HepG2 (cell line): ENCODE results near the gene DAD1. TPM values are rescaled to one million over a fixed set of nuclear protein-coding genes. Genes with fewer than 3 reads are reported as not detected.
A peak's percentile ranks its signal among the peaks of the same experiment; 100 is the strongest.

ENCODE experiments used
- ATAC-seq: fragments of 200-7000 bp; cut with Tn5 transposase; 3 replicates; pipeline ENCODE4 v1.9.1; 2020; ENCODE audit warnings: mild to moderate bottlenecking, moderate library complexity
- BruUV-seq: library from RNA; stranded (reverse); fragments of 400-500 nt; replicated peaks from 2 replicates; lab custom pipeline; 2021; lab: Mats Ljungman, UMichigan
- CTCF ChIA-PET: fragments of 300-600 bp; formaldehyde crosslinking; extraction: SDS; loops from one replicate; lab custom pipeline; 2021; ENCODE audit warnings: low total read pairs, inconsistent platforms, low intra/inter-chr PET ratio; lab: Yijun Ruan, JAX
- POLR2A ChIA-PET: fragments of 350-600 bp; sonication (Branson Sonifier 250); formaldehyde crosslinking; loops from one replicate; lab custom pipeline; 2020; ENCODE audit warnings: antibody characterized with exemption, inconsistent platforms; lab: Yijun Ruan, JAX
- DNase-seq: peaks from one replicate; pipeline ENCODE4 v3.0.0-alpha.2; 2015; ENCODE audit warnings: low spot score
- FAIRE-seq: peaks from 3 replicates; lab custom pipeline; 2011; peaks lifted over from hg19 to GRCh38; lab: Jason Lieb, UNC
- H2AFZ ChIP-seq: one replicate; pipeline ENCODE4 v1.6.1; 2011; ENCODE audit warnings: low read length, inconsistent platforms
- H3K27ac ChIP-seq: fragments of 300-600 bp; 3 replicates; pipeline ENCODE4 v1.8.0; 2011; ENCODE audit warnings: mixed run types, mild to moderate bottlenecking, mixed read lengths, low read length, inconsistent platforms; ENCODE audit not compliant: insufficient read depth; ENCODE audit errors: extremely low read length
- H3K27me3 ChIP-seq, 2 experiments: fragments of 200-600 bp in 1 of 2; 2 replicates in 1 of 2; 3 replicates in 1 of 2; pipeline versions ENCODE4 v1.6.0 to v1.8.0; 2011; ENCODE audit warnings: low read length in 2 of 2, mild to moderate bottlenecking in 2 of 2, moderate library complexity in 2 of 2, inconsistent platforms in 1 of 2; ENCODE audit not compliant: insufficient read depth in 2 of 2, control insufficient read depth in 1 of 2
- H3K36me3 ChIP-seq, 2 experiments: fragments of 200-600 bp in 1 of 2; replicated peaks in 1 of 2; 2 replicates in 1 of 2; 3 replicates in 1 of 2; pipeline versions ENCODE4 v1.5.1 to v1.8.0; 2011; ENCODE audit warnings: low read length in 2 of 2, inconsistent platforms in 1 of 2; ENCODE audit not compliant: insufficient read depth in 2 of 2, control insufficient read depth in 1 of 2
- H3K4me1 ChIP-seq: 2 replicates; pipeline ENCODE4 v1.5.1; 2012; ENCODE audit warnings: low read length, inconsistent platforms; ENCODE audit not compliant: insufficient read depth
- H3K4me2 ChIP-seq: 2 replicates; pipeline ENCODE4 v1.6.0; 2011; ENCODE audit warnings: low read depth, low read length, inconsistent platforms
- H3K4me3 ChIP-seq, 3 experiments: fragments of 200-600 bp in 1 of 3; sonication (generic), shearing (Covaris generic) in 1 of 3; replicated peaks in 1 of 3; 2 replicates each; pipeline ENCODE4 v1.5.1; 2011 to 2016; ENCODE audit warnings: low read length in 3 of 3, inconsistent platforms in 2 of 3, low read depth in 2 of 3, mild to moderate bottlenecking in 2 of 3, control low read depth in 1 of 3, mixed read lengths in 1 of 3; ENCODE audit not compliant: insufficient read depth in 1 of 3
- H3K79me2 ChIP-seq: one replicate; pipeline ENCODE4 v1.6.1; 2011; ENCODE audit warnings: low read length, inconsistent platforms; ENCODE audit not compliant: insufficient read depth
- H3K9ac ChIP-seq: 2 replicates; pipeline ENCODE4 v1.6.0; 2011; ENCODE audit warnings: mild to moderate bottlenecking, low read depth, low read length, inconsistent platforms; ENCODE audit not compliant: insufficient read depth
- H3K9me3 ChIP-seq: 2 replicates; pipeline ENCODE4 v1.5.1; 2012; ENCODE audit warnings: mild to moderate bottlenecking, low read length
- H4K20me1 ChIP-seq: 2 replicates; pipeline ENCODE4 v1.6.0; 2011; ENCODE audit warnings: inconsistent platforms, mild to moderate bottlenecking, low read length, moderate library complexity; ENCODE audit not compliant: insufficient read depth
- ASH2L ChIP-seq: fragments of 300-600, 200-600 bp; sonication (generic); IDR thresholded peaks from 2 replicates; pipeline ENCODE4 v1.7.0; 2017; ENCODE audit warnings: low read depth, mild to moderate bottlenecking, moderate library complexity, mixed read lengths, low read length; ENCODE audit not compliant: insufficient read length
- ELF3 ChIP-seq: IDR thresholded peaks from 2 replicates; pipeline ENCODE4 v1.6.1; 2016; ENCODE audit warnings: missing genetic modification reagents, missing compliant biosample characterization
- FOXA1 ChIP-seq, 2 experiments: fragments of 450-650 bp in 1 of 2; sonication (generic) in 1 of 2; formaldehyde crosslinking in 1 of 2; IDR thresholded peaks; 2 replicates each; pipeline versions ENCODE4 v1.4.0 to v1.6.1; 2016 to 2020; ENCODE audit warnings: missing genetic modification reagents in 1 of 2
- KLF13 ChIP-seq: sonication (generic); formaldehyde crosslinking; IDR thresholded peaks from 2 replicates; pipeline ENCODE4 v1.4.0; 2020; ENCODE audit warnings: mild to moderate bottlenecking, missing genetic modification reagents
- KLF9 ChIP-seq: IDR thresholded peaks from 2 replicates; pipeline ENCODE4 v1.6.1; 2016; ENCODE audit warnings: low read depth
- KMT2A ChIP-seq: sonication (generic); formaldehyde crosslinking; IDR thresholded peaks from 2 replicates; pipeline ENCODE4 v1.4.0; 2020; ENCODE audit warnings: missing genetic modification reagents
- NCOA1 ChIP-seq: sonication (generic); formaldehyde crosslinking; IDR thresholded peaks from 2 replicates; pipeline ENCODE4 v1.9.0; 2021; ENCODE audit warnings: missing genetic modification reagents
- NCOR1 ChIP-seq: fragments of 200-600 bp; sonication (generic); IDR thresholded peaks from 2 replicates; pipeline ENCODE4 v1.7.0; 2017; ENCODE audit warnings: antibody characterized with exemption, low read length, borderline replicate concordance
- RFX5 ChIP-seq: IDR thresholded peaks from 2 replicates; pipeline ENCODE4 v1.6.1; 2011; ENCODE audit warnings: low read depth, low read length, improper control_type of control experiment
- SNAI1 ChIP-seq: sonication (generic); formaldehyde crosslinking; IDR thresholded peaks from 2 replicates; pipeline ENCODE4 v1.5.0; 2020; ENCODE audit warnings: mild to moderate bottlenecking, missing genetic modification reagents, borderline replicate concordance
- XBP1 ChIP-seq: sonication (generic); formaldehyde crosslinking; IDR thresholded peaks from 2 replicates; pipeline ENCODE4 v1.5.0; 2020; ENCODE audit warnings: missing genetic modification reagents
- ZFP62 ChIP-seq: sonication (generic); formaldehyde crosslinking; IDR thresholded peaks from 2 replicates; pipeline ENCODE4 v1.4.0; 2020; ENCODE audit warnings: missing genetic modification reagents
- ZNF10 ChIP-seq: sonication (generic); formaldehyde crosslinking; IDR thresholded peaks from 2 replicates; pipeline ENCODE4 v1.4.0; 2020; ENCODE audit warnings: mild to moderate bottlenecking, low read depth, missing genetic modification reagents, borderline replicate concordance
- ZNF3 ChIP-seq: IDR thresholded peaks from 2 replicates; pipeline ENCODE4 v1.7.0; 2017; ENCODE audit warnings: inconsistent platforms
- ZNF879 ChIP-seq: sonication (generic); formaldehyde crosslinking; IDR thresholded peaks from 2 replicates; pipeline ENCODE4 v1.8.1; 2023; ENCODE audit warnings: missing genetic modification reagents
- WGBS: methylation state at CpG from one replicate; pipeline ENCODE4 v1.1.6; 2017; ENCODE audit warnings: low lambda C conversion rate; 5-methylcytosine and 5-hydroxymethylcytosine counted together
- in situ Hi-C: cut with HindIII; loops from 2 replicates; pipeline ENCODE4 v1.10.0; 2017; ENCODE audit warnings: low pct_unique_long_range_greater_than_20kb; ENCODE audit not compliant: extremely low pct_ligation_motif_present
- intact Hi-C: fragments of 100-400 bp; cut with micrococcal nuclease; formaldehyde crosslinking; loops from one replicate; pipeline ENCODE4 v1.10.0; 2022; ENCODE audit not compliant: unreplicated experiment
- polyA plus RNA-seq, 8 experiments: library from polyadenylated mRNA; depleted of rRNA in 3 of 8; stranded (reverse) in 7 of 8; unstranded in 1 of 8; fragments of >200 nt; fragmentation: Illumina TruSeq in 4 of 8; extraction: Trizol in 4 of 8; gene quantifications; 2 replicates each; pipeline versions ENCODE4 v1.2.1 to v1.2.3, GENCODE V29; 2011 to 2016; ENCODE audit warnings: low read depth in 4 of 8, missing spikeins in 1 of 8, mixed read lengths in 1 of 8; ENCODE audit not compliant: insufficient read depth in 1 of 8
- total RNA-seq, 5 experiments: library from RNA; depleted of rRNA; stranded (reverse); fragments of >200 nt; fragmentation: Illumina TruSeq; extraction: Trizol; gene quantifications; 2 replicates each; pipeline ENCODE4 v1.2.3, GENCODE V29; 2016; ENCODE audit warnings: low read depth in 1 of 5
- TF ChIP-seq, protein P1 (sequence below): sonication (generic); formaldehyde crosslinking; IDR thresholded peaks from 2 replicates; pipeline ENCODE4 v1.5.0; 2020; ENCODE audit warnings: mild to moderate bottlenecking, missing genetic modification reagents, borderline replicate concordance
- TF ChIP-seq, protein P2 (sequence below): sonication (generic); formaldehyde crosslinking; IDR thresholded peaks from 2 replicates; pipeline ENCODE4 v1.8.1; 2022; ENCODE audit warnings: mild to moderate bottlenecking, missing genetic modification reagents
- TF ChIP-seq, protein P3 (sequence below): sonication (generic); formaldehyde crosslinking; IDR thresholded peaks from 2 replicates; pipeline ENCODE4 v1.4.0; 2020; ENCODE audit warnings: missing genetic modification reagents

DAD1 gene
- total and polyA plus RNA-seq, 2 of the 13 experiments (the other 11 are each of a cell fraction or from before 2014, with no cell fraction given) = 558 to 626 TPM

DNA sequence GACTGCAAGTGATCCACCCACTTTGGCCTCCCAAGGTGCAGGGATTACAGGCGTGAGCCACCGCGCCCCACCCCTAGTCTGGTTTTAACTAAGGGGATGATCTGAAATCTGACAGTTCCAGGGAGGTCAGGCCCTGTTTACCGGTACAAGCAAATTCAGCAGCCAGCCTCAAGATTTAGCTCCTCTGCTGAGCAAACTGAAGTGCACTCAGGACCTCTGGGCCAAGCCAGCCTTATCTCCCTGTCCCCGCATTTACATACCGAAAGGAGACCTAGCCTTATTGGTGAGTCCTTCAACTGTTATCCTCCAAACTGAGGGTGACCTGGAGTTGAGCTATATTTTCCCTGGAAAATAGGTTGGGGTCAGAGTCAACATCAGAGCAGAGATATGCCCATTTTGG is 8.2 kb upstream of the DAD1 start:
- H3K27ac ChIP-seq = peak overlapping the region; percentile 73
- CTCF ChIA-PET = interaction anchor here (1.5 kb wide), 2 partner anchors 10 to 46 kb away, joined by 3 to 4 read pairs; no protein-coding TSS in a partner anchor
- intact Hi-C loops = loop anchor here (5.0 kb wide), 1 partner anchor 410 kb away; no protein-coding TSS in a partner anchor
- TF ChIP-seq, protein P1, sequence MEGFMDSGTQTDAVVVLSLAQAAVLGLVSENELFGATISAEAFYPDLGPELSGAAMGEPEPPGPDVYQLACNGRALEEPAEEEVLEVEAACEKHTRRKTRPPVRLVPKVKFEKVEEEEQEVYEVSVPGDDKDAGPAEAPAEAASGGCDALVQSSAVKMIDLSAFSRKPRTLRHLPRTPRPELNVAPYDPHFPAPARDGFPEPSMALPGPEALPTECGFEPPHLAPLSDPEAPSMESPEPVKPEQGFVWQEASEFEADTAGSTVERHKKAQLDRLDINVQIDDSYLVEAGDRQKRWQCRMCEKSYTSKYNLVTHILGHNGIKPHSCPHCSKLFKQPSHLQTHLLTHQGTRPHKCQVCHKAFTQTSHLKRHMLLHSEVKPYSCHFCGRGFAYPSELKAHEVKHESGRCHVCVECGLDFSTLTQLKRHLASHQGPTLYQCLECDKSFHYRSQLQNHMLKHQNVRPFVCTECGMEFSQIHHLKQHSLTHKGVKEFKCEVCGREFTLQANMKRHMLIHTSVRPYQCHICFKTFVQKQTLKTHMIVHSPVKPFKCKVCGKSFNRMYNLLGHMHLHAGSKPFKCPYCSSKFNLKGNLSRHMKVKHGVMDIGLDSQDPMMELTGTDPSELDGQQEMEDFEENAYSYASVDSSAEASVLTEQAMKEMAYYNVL (CRISPR knock-in tag) = no peak
- TF ChIP-seq, protein P2, sequence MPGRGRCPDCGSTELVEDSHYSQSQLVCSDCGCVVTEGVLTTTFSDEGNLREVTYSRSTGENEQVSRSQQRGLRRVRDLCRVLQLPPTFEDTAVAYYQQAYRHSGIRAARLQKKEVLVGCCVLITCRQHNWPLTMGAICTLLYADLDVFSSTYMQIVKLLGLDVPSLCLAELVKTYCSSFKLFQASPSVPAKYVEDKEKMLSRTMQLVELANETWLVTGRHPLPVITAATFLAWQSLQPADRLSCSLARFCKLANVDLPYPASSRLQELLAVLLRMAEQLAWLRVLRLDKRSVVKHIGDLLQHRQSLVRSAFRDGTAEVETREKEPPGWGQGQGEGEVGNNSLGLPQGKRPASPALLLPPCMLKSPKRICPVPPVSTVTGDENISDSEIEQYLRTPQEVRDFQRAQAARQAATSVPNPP (CRISPR knock-in tag) = no peak
- TF ChIP-seq ZNF10 (CRISPR knock-in tag) (no peak), FOXA1 (IDR thresholded peaks at IDR 0.05) (no peak), FOXA1 (CRISPR knock-in tag; IDR thresholded peaks at IDR 0.05) (0 out of 2 replicates have a peak, but pooled peaks have one; percentile 19), NCOR1 (no peak), KLF13 (CRISPR knock-in tag) (no peak), ASH2L (no peak), ZNF3 (CRISPR knock-in tag) (no peak), NCOA1 (CRISPR knock-in tag) (no peak; the same call in 1 of the 2 replicates), XBP1 (CRISPR knock-in tag) (no peak), ZNF879 (no peak), KLF9 (CRISPR knock-in tag) (no peak), KMT2A (CRISPR knock-in tag) (0 out of 2 replicates have a peak, but pooled peaks have one; percentile 30), ZFP62 (CRISPR knock-in tag) (no peak), RFX5 (no peak), SNAI1 (CRISPR knock-in tag) (0 out of 2 replicates have a peak, but pooled peaks have one; percentile 57), ELF3 (no peak)
- TF ChIP-seq, protein P3, sequence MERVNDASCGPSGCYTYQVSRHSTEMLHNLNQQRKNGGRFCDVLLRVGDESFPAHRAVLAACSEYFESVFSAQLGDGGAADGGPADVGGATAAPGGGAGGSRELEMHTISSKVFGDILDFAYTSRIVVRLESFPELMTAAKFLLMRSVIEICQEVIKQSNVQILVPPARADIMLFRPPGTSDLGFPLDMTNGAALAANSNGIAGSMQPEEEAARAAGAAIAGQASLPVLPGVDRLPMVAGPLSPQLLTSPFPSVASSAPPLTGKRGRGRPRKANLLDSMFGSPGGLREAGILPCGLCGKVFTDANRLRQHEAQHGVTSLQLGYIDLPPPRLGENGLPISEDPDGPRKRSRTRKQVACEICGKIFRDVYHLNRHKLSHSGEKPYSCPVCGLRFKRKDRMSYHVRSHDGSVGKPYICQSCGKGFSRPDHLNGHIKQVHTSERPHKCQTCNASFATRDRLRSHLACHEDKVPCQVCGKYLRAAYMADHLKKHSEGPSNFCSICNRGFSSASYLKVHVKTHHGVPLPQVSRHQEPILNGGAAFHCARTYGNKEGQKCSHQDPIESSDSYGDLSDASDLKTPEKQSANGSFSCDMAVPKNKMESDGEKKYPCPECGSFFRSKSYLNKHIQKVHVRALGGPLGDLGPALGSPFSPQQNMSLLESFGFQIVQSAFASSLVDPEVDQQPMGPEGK = 0 out of 2 replicates have a peak, but pooled peaks have one; percentile 21

More for the DNA sequence above, 8.2 kb upstream of the DAD1 start:
- 16% methylated on average over 6 of the region's 6 CpGs for WGBS
- Histone ChIP-seq H3K27me3 (peaks cover 0 to 21% of the 10 kb centered on the region in 2 experiments; a peak in 2 of 5 replicates), H3K36me3 (peaks cover 4 to 9% of the 10 kb centered on the region in 2 experiments), H3K4me1 (peaks cover 34% of the 10 kb centered on the region), H3K9ac (peak overlapping the region; percentile 78; the same call in 1 of the 2 replicates), H3K9me3 (no peaks in the 10 kb centered on the region), H4K20me1 (no peaks in the 10 kb centered on the region), H3K4me2 (peak overlapping the region; percentile 94), H2AFZ (peak overlapping the region; percentile 94), H3K79me2 (peaks cover 11% of the 10 kb centered on the region), H3K4me3 (peak overlapping the region; percentile 76 to 94 (median 82))
- POLR2A ChIA-PET = interaction anchor here (0.7 to 4.9 kb wide), 12 partner anchors 8 to 410 kb away, joined by 3 to 139 read pairs (median 5); partner anchors contain the start of genes AJUBA, DAD1 and OXA1L
- ATAC-seq (peak; percentile 12), DNase-seq (no peak), FAIRE-seq (no peak)
- in situ Hi-C loops = loop anchor here (25.0 kb wide), 1 partner anchor 1515 kb away; the partner anchor contains the start of genes DCAF11 and NRL
- no TSS peak for BruUV-seq
